IPS-NIHi7 (cell line): Measurements from ENCODE around the gene C1orf159.

Source experiments
- DNase-seq: peaks from one replicate; pipeline ENCODE4 v3.0.0; 2012; ENCODE audit warnings: mixed read lengths; ENCODE audit errors: extremely low spot score

C1orf159 gene

DNA sequence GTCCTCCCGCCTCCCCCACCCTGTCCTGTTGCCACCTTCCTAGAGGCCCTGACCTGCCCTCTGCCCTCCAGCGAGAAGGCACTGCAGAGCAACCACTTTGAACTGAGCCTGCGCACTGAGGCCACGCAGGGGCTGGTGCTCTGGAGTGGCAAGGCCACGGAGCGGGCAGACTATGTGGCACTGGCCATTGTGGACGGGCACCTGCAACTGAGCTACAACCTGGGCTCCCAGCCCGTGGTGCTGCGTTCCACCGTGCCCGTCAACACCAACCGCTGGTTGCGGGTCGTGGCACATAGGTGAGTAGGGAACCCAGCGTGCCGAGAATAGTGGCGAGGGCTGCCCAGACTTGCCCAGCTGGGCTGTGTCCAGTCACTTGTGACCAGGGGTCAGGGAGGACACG, 62.2 kb downstream of the C1orf159 start:
- DNase-seq = no peak

DNA sequence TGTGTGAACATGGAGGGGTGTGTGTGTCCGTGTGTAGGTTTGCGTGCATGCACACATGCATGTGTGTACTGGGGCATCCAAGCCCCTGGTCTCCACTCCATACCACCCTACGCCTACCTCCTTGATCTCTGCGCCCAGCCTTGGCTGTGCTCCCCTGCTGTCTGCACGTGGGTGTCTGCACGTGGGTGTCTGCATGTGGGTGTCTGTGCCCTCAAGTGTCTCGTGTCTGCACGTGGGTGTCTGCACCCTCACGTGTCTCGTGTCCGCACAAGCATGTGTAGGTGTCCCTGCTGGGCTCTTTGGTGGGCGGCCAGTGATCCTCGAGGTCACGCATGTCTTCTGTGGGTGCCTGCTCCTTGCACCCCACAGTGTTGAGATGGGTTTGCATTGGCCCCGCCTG, 62.9 kb downstream of the C1orf159 start:
- DNase-seq = no peak

GRCh38 chr1:1052003-1052840, 63.7 kb downstream of the C1orf159 start:
- DNase-seq = no peak

- DNase-seq = no peak
These were observed 64.6 kb downstream of the C1orf159 start for GRCh38 chr1:1051127-1051810.

DNA sequence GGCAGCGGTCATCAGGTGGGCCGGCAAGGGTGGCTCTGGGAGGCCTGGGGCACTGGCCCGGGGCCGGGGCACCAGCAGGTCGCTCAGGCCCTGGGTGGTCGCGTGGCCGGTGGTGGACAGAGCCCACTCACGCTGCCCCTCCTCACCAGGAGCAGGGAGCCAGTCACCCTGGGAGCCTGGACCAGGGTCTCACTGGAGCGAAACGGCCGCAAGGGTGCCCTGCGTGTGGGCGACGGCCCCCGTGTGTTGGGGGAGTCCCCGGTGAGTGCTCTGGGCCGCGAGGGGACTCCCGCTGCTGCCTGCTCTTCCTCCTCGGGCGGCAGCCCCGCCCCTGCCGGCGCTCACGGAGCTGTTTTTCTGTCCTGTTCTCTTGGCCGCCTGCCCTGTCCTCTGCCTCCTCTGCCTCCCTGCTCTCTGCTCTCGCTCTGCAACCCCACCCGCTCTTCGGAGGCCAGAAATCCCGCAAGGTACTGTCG, 65.3 kb downstream of the C1orf159 start:
- DNase-seq = no peak

DNA sequence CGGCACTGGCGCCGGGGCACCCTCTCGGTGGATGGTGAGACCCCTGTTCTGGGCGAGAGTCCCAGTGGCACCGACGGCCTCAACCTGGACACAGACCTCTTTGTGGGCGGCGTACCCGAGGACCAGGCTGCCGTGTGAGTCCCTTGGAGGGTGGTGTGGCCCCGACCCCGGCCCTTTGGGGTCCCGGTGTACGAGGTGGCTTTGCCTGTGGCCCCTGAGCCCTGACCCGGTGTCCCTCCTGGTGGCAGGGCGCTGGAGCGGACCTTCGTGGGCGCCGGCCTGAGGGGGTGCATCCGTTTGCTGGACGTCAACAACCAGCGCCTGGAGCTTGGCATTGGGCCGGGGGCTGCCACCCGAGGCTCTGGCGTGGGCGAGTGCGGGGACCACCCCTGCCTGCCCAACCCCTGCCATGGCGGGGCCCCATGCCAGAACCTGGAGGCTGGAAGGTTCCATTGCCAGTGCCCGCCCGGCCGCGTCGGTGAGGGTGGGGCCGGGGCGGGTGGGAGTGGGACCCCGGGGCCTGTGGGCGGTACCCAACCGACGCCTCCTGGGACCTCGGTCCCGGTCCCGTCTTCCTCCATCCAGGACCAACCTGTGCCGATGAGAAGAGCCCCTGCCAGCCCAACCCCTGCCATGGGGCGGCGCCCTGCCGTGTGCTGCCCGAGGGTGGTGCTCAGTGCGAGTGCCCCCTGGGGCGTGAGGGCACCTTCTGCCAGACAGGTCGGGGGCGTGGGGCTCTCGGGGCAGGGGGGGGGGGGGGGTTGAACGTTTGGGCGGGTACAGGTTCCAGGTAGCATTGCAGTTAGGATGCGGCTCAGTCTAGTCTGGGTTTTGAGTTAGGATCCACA, 66.3 kb downstream of the C1orf159 start:
- no peak for DNase-seq

GRCh38 chr1:1048765-1049164, 67.1 kb downstream of the C1orf159 start:
- no peak for DNase-seq

DNA sequence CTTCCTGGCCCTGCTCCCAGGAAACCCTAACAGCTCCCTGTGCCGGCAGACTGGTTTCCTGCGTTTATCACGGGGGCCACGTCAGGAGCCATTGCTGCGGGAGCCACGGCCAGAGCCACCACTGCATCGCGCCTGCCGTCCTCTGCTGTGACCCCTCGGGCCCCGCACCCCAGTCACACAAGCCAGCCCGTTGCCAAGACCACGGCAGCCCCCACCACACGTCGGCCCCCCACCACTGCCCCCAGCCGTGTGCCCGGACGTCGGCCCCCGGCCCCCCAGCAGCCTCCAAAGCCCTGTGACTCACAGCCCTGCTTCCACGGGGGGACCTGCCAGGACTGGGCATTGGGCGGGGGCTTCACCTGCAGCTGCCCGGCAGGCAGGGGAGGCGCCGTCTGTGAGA, 67.9 kb downstream of the C1orf159 start:
- no peak for DNase-seq

- no peak for DNase-seq
These were observed 68.5 kb downstream of the C1orf159 start for GRCh38 chr1:1047407-1047806.

DNA sequence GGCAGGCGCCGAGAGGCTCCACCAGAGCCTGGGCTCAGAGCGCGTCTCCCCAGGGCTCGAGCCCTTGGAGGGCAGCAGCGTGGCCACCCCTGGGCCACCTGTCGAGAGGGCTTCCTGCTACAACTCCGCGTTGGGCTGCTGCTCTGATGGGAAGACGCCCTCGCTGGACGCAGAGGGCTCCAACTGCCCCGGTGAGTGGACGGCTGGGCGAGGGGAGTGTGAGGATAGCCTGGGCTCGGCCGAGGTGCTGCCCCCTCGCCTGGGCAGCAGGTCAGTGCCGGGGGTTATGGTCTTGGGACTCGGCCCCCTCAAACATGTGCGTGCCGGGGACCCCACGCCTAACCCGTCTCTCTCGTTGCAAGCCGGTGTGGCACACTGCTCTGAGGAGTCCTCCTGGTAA, 69.1 kb downstream of the C1orf159 start:
- no peak for DNase-seq

DNA sequence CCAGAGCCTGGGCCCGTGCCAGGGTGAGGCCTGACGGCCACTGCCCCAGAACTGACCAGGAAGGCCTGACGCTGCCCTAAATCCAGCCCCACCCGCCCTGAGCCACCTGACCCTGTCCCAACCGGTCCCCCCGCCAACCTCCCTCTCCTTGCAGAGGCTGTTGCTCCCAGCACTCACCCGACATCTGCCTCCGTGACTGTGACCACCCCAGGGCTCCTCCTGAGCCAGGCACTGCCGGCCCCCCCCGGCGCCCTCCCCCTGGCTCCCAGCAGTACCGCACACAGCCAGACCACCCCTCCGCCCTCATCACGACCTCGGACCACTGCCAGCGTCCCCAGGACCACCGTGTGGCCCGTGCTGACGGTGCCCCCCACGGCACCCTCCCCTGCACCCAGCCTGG, 69.6 kb downstream of the C1orf159 start:
- no peak for DNase-seq

- DNase-seq = no peak
These were observed 70.8 kb downstream of the C1orf159 start for GRCh38 chr1:1045129-1045528.

GRCh38 chr1:1044455-1045078, 71.3 kb downstream of the C1orf159 start:
- DNase-seq = no peak

- no peak for DNase-seq
These were observed 72.0 kb downstream of the C1orf159 start for GRCh38 chr1:1043921-1044320.

DNA sequence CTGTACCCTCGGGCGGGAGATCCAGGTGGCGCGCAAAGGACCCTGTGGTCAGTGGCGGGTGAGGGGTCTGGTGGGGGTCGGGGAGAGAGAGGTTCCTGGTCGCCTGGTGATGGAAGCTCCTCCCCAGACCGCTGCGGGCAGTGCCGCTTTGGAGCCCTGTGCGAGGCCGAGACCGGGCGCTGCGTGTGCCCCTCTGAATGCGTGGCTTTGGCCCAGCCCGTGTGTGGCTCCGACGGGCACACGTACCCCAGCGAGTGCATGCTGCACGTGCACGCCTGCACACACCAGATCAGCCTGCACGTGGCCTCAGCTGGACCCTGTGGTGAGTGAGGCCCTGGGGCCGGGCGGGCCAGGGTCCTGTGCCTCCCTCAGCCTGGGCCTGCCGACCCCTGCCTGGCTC, 72.5 kb downstream of the C1orf159 start:
- no peak for DNase-seq

DNA sequence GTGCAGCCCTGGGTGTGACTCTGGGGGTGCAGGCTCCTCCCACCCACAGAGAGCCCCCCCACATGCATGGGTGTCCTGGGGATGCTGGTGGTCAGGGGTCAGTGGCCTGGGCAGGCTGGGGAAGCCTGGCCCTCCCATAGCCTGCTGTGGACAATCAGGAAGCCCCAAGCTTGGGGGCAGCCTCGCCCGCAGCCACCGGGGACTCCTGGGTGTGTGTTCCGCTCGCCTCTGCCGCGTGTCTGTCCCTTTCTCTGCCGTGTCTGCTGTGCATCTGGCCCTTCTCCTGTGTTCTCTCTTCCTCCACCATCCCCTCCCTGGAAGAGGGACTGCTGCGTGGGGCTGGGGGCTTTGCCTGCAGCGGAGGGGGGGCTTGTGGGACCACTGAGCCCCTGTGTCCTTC, 73.1 kb downstream of the C1orf159 start:
- no peak for DNase-seq

- no peak for DNase-seq
These were observed 74.0 kb downstream of the C1orf159 start for GRCh38 chr1:1041873-1042272.

- peak; percentile 86 for DNase-seq
These were observed 74.8 kb downstream of the C1orf159 start for GRCh38 chr1:1041092-1041523.

GRCh38 chr1:1040004-1040991, 75.6 kb downstream of the C1orf159 start:
- peak; percentile 93 for DNase-seq

GRCh38 chr1:1039145-1039910, 76.6 kb downstream of the C1orf159 start:
- DNase-seq = no peak
